Adrenal gland (tissue), 12 donors: Measurements from ENCODE around the gene USP6NL. TPM values are rescaled to one million over a fixed set of nuclear protein-coding genes. Genes with fewer than 3 reads are reported as not detected.

ENCODE experiments used
- DNase-seq, 7 donors: peaks; one replicate each; pipeline ENCODE4 v3.0.0-alpha.2; 2019 to 2020
- H3K27ac ChIP-seq, 5 donors: fragments of 200-600 bp; sonication (generic) in 4 of 5; 1 replicate in 3 of 5; 2 replicates in 2 of 5; pipeline versions ENCODE4 v1.5.1 to v1.8.0; 2016 to 2020; ENCODE audit warnings: mild to moderate bottlenecking in 1 of 5
- H3K27me3 ChIP-seq: fragments of 200-600 bp; 2 replicates; pipeline ENCODE4 v1.8.0; 2021
- H3K36me3 ChIP-seq, 2 donors: fragments of 200-600 bp; replicated peaks in 1 of 2; 1 replicate in 1 of 2; 2 replicates in 1 of 2; pipeline versions ENCODE4 v1.5.1 to v1.8.0; 2018 to 2022
- H3K4me1 ChIP-seq, 2 donors: fragments of 200-600 bp; replicated peaks in 1 of 2; 1 replicate in 1 of 2; 2 replicates in 1 of 2; pipeline versions ENCODE4 v1.5.1 to v1.8.0; 2018 to 2021
- H3K4me3 ChIP-seq, 4 donors: fragments of 200-600 bp; sonication (generic) in 3 of 4; one replicate each; pipeline ENCODE4 v1.5.1; 2016 to 2018
- H3K9me3 ChIP-seq, 3 donors: fragments of 200-600 bp; sonication (generic) in 1 of 3; replicated peaks in 1 of 3; 1 replicate in 2 of 3; 2 replicates in 1 of 3; pipeline versions ENCODE4 v1.5.1 to v1.8.0; 2016 to 2021
- CTCF ChIP-seq, 6 experiments: fragments of 450-650 bp in 4 of 6; fragments of 200-600 bp in 2 of 6; sonication (generic) in 1 of 6; IDR thresholded peaks; 1 replicate in 5 of 6; 2 replicates in 1 of 6; pipeline versions ENCODE4 v1.5.1 to v1.8.0; 2016 to 2021; ENCODE audit warnings: antibody characterized with exemption in 6 of 6, mild to moderate bottlenecking in 2 of 6, moderate library complexity in 1 of 6
- POLR2A ChIP-seq, 2 donors: fragments of 450-650 bp; IDR thresholded peaks; one replicate each; pipeline ENCODE4 v1.6.1; 2017; ENCODE audit warnings: antibody characterized with exemption in 2 of 2, mild to moderate bottlenecking in 2 of 2, moderate library complexity in 1 of 2
- WGBS, 4 donors: extraction: QIAGEN DNeasy Blood & Tissue Kit in 2 of 4; methylation state at CpG; one replicate each; pipeline versions ENCODE4 v1.1.5 to v1.1.7; 2013 to 2017; 5-methylcytosine and 5-hydroxymethylcytosine counted together
- intact Hi-C, 2 donors: fragments of 100-400 bp; cut with DNase I; formaldehyde crosslinking; loops; one replicate each; pipeline versions ENCODE4 v1.14.1 to v1.15.0; 2022 to 2023
- polyA plus RNA-seq, 3 donors: library from polyadenylated mRNA; stranded (reverse); fragments of 200-250 nt in 2 of 3; fragments of 350-450 nt in 1 of 3; fragmentation: Illumina TruSeq in 1 of 3; extraction: RNeasy Lipid Tissue Mini Kit (QIAGEN cat#74804) in 1 of 3; gene quantifications; one replicate each; pipeline ENCODE4 v1.2.3, GENCODE V29; 2013 to 2014
- total RNA-seq, 9 donors: library from RNA; depleted of rRNA in 4 of 9; stranded (reverse); fragments of >200 nt in 4 of 9; fragments of 120-200 nt in 1 of 9; fragmentation: NEBNext Ultra II Directional in 1 of 9; extraction: Animal tissue kit (Norgen Biotek cat#: 25700) in 1 of 9; gene quantifications; one replicate each; pipeline versions ENCODE4 v1.1.0 to v1.2.4, GENCODE V29; 2013 to 2023
- donor health status: healthy with polysubstance abuse.
- donor health status: Bipolar disorder and iron deficiency.
- donor health status: DM: yes; HTN: yes; CAD: no.
- donor health status: DM: no; HTN: no; CAD: no.
- donor health status: DM: no; HTN: no; CAD: no.
- donor health status: DM: yes; HTN: yes; CAD: no.

USP6NL gene
- total and polyA plus RNA-seq, 12 donors: 3.5 to 35.1 (median 19.8) TPM

- no peak for DNase-seq
- 83 to 93% (median 88%) methylated on average over 8 to 11 of the region's 11 CpGs for WGBS, 4 donors
- TF ChIP-seq CTCF (IDR thresholded peaks at IDR 0.05) (no peak), POLR2A (IDR thresholded peaks at IDR 0.05) (no peak)
These were observed 177.8 kb downstream of the USP6NL start for GRCh38 chr10:11433657-11434056.

DNA sequence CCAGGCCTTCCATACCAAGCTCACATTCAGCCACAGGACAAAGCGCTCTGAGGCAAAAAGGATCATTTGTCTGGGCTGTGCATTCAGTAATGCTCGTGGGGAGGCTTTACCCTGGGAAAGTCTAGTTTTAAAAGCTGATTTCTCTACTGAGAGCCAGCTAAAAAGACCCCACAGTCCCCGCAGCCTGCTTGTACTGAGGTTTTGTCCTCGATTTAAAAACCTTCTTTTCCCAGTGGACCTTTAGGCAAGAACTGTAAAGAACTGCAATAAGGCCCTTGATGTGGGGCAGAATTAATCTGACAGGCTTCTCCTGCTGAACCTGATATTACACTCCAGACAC is 180.3 kb downstream of the USP6NL start:
- 65 to 76% (median 67%) methylated on average over 4 of the region's 4 CpGs for WGBS, 4 donors
- DNase-seq: no peak
- no peaks in the 10 kb centered on the region for H3K27me3 ChIP-seq

More at GRCh38 chr10:11433657-11434056, 177.8 kb downstream of the USP6NL start:
- intact Hi-C loops: no loop called here
- no peak overlapping the region for H3K4me3 ChIP-seq
- no peaks in the 10 kb centered on the region for H3K36me3 ChIP-seq
- no peak overlapping the region for H3K27ac ChIP-seq
- no peaks in the 10 kb centered on the region for H3K4me1 ChIP-seq
- no peaks in the 10 kb centered on the region for H3K27me3 ChIP-seq
- H3K9me3 ChIP-seq: no peaks in the 10 kb centered on the region

GRCh38 chr10:11430421-11431215 is 180.8 kb downstream of the USP6NL start:
- Histone ChIP-seq H3K9me3 (no peaks in the 10 kb centered on the region), H3K27me3 (no peaks in the 10 kb centered on the region), H3K36me3 (no peaks in the 10 kb centered on the region), H3K27ac (no peak overlapping the region), H3K4me1 (no peaks in the 10 kb centered on the region), H3K4me3 (no peak overlapping the region)
- DNase-seq: no peak
- intact Hi-C loops: no loop called here
- TF ChIP-seq POLR2A (IDR thresholded peaks at IDR 0.05) (no peak), CTCF (IDR thresholded peaks at IDR 0.05) (no peak)
- WGBS, 4 donors: 78 to 83% (median 80%) methylated on average over 21 to 23 of the region's 23 CpGs

More for the DNA sequence above, 180.3 kb downstream of the USP6NL start:
- H3K4me3 ChIP-seq: no peak overlapping the region
- H3K9me3 ChIP-seq: no peaks in the 10 kb centered on the region
- intact Hi-C loops: no loop called here
- H3K36me3 ChIP-seq: no peaks in the 10 kb centered on the region
- no peaks in the 10 kb centered on the region for H3K4me1 ChIP-seq
- TF ChIP-seq POLR2A (IDR thresholded peaks at IDR 0.05) (no peak), CTCF (IDR thresholded peaks at IDR 0.05) (no peak)
- no peak overlapping the region for H3K27ac ChIP-seq

DNA sequence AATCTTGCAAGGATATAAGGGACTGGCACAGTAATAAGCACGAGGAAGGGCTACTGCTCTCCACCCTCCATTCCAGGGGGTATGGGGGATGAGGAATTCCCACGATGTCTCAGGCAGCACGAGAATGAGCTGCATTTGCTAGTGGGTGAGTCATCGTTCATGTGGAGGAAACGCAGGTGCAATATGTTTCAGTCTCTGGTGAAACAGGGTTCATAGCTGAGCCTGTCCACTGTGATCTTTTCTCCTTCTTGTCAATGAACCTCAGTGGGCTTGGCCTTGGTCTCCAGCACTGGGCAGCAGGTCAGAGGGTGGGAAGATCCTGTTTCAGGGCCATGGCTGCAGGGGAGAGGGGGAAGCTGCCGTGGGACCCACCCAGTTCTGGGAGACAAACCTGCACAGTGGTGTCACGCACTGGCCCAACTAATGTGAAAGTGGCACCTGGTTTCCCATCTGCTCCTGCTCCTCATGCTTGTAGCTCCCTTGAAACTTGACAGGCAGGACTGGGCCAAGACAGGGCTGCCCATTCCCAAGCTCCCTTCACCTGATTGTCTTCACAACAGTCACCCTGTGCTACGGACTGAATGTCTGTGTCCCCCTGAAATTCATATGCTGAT is 181.9 kb downstream of the USP6NL start:
- no peak for DNase-seq
- no peaks in the 10 kb centered on the region for H3K36me3 ChIP-seq
- H3K4me1 ChIP-seq: no peaks in the 10 kb centered on the region
- intact Hi-C loops: loop anchor here in 1 of 2 donors (10.0 kb wide), 2 partner anchors 45 to 325 kb away; no protein-coding TSS in a partner anchor
- TF ChIP-seq POLR2A (IDR thresholded peaks at IDR 0.05): no peak
- TF ChIP-seq CTCF (IDR thresholded peaks at IDR 0.05): no peak
- no peak overlapping the region for H3K4me3 ChIP-seq
- no peaks in the 10 kb centered on the region for H3K27me3 ChIP-seq
- 81 to 89% (median 87%) methylated on average over 7 to 8 of the region's 8 CpGs for WGBS, 4 donors
- H3K27ac ChIP-seq: no peak overlapping the region
- no peaks in the 10 kb centered on the region for H3K9me3 ChIP-seq
